ENCODE measurements around the gene MINDY2.
A peak's percentile ranks its signal among the peaks of the same experiment; 100 is the strongest.
"Not testable (repeated sequence)": the region's sequence is repeated elsewhere in the genome, so short reads cannot be mapped to it uniquely, and the experiment has no call there.

MINDY2 gene

GRCh38 chr15:58764468-58764867 is 6.6 kb upstream of the MINDY2 start:
- peaks cover 11% of the 10 kb centered on the region for H3K9me3 Mint-ChIP-seq
- CTCF ChIA-PET, result interaction anchor here (0.6 kb wide), 1 partner anchor 53 kb away, joined by 4 read pairs; no protein-coding TSS in a partner anchor
- peaks cover 22% of the 10 kb centered on the region for H3K27me3 Mint-ChIP-seq
- H3K4me3 Mint-ChIP-seq, result no peak overlapping the region
- H3K36me3 Mint-ChIP-seq, result peaks cover 4% of the 10 kb centered on the region
- H3K27ac Mint-ChIP-seq, result no peak overlapping the region
- peaks cover 4% of the 10 kb centered on the region for H3K4me1 Mint-ChIP-seq
- no peak for DNase-seq

GRCh38 chr15:58766290-58766689 is 4.8 kb upstream of the MINDY2 start:
- Mint-ChIP-seq H3K27ac (no peak overlapping the region), H3K4me3 (no peak overlapping the region), H3K36me3 (peaks cover 4% of the 10 kb centered on the region), H3K4me1 (peaks cover 13% of the 10 kb centered on the region), H3K27me3 (peaks cover 10% of the 10 kb centered on the region), H3K9me3 (peaks cover 11% of the 10 kb centered on the region)
- CTCF ChIA-PET, result no interaction called here
- DNase-seq, result no peak

GRCh38 chr15:58768601-58769004 is 2.5 kb upstream of the MINDY2 start:
- H3K27ac Mint-ChIP-seq, H3K4me3 Mint-ChIP-seq, CTCF ChIA-PET, H3K27me3 Mint-ChIP-seq, DNase-seq, H3K36me3 Mint-ChIP-seq: not testable (repeated sequence)
- Mint-ChIP-seq H3K9me3 (peaks cover 11% of the 10 kb centered on the region), H3K4me1 (peaks cover 16% of the 10 kb centered on the region)

- Mint-ChIP-seq H3K27me3 (peaks cover 6% of the 10 kb centered on the region), H3K4me3 (no peak overlapping the region), H3K27ac (peak overlapping the region; percentile 92), H3K4me1 (peaks cover 16% of the 10 kb centered on the region), H3K9me3 (peaks cover 4% of the 10 kb centered on the region), H3K36me3 (peaks cover 4% of the 10 kb centered on the region)
- DNase-seq, result no peak
- CTCF ChIA-PET, result interaction anchor here (1.4 to 3.2 kb wide), 4 partner anchors 10 to 501 kb away, joined by 5 to 17 read pairs (median 7); partner anchors contain the start of gene ADAM10
Measured at GRCh38 chr15:58770519-58770856, 614 bp upstream of the MINDY2 start.

- CTCF ChIA-PET, result interaction anchor here (0.9 to 3.2 kb wide), 7 partner anchors 11 to 528 kb away, joined by 3 to 17 read pairs (median 6); partner anchors contain the start of gene ADAM10
- no peak overlapping the region for H3K4me3 Mint-ChIP-seq
- no peaks in the 10 kb centered on the region for H3K27me3 Mint-ChIP-seq
- peaks cover 3% of the 10 kb centered on the region for H3K36me3 Mint-ChIP-seq
- DNase-seq, result peak; percentile 38
- H3K27ac Mint-ChIP-seq, result peak overlapping the region; percentile 92
- no peaks in the 10 kb centered on the region for H3K9me3 Mint-ChIP-seq
- peaks cover 16% of the 10 kb centered on the region for H3K4me1 Mint-ChIP-seq
Measured at GRCh38 chr15:58771621-58772250, 634 bp downstream of the MINDY2 start.

- Mint-ChIP-seq H3K4me1 (peaks cover 20% of the 10 kb centered on the region), H3K27me3 (no peaks in the 10 kb centered on the region), H3K36me3 (peaks cover 8% of the 10 kb centered on the region), H3K27ac (no peak overlapping the region), H3K4me3 (no peak overlapping the region), H3K9me3 (no peaks in the 10 kb centered on the region)
- DNase-seq, result no peak
- CTCF ChIA-PET, result interaction anchor here (1.0 to 1.5 kb wide), 3 partner anchors 20 to 756 kb away, joined by 3 to 7 read pairs (median 3); no protein-coding TSS in a partner anchor
Measured at GRCh38 chr15:58773024-58773423, 1.9 kb downstream of the MINDY2 start.

- no peak overlapping the region for H3K27ac Mint-ChIP-seq
- peaks cover 11% of the 10 kb centered on the region for H3K4me1 Mint-ChIP-seq
- no peak overlapping the region for H3K4me3 Mint-ChIP-seq
- H3K27me3 Mint-ChIP-seq, result no peaks in the 10 kb centered on the region
- CTCF ChIA-PET, result no interaction called here
- no peaks in the 10 kb centered on the region for H3K9me3 Mint-ChIP-seq
- peaks cover 12% of the 10 kb centered on the region for H3K36me3 Mint-ChIP-seq
- no peak for DNase-seq
Measured at GRCh38 chr15:58775402-58775801, 4.3 kb downstream of the MINDY2 start.

GRCh38 chr15:58777107-58777506 is 6.0 kb downstream of the MINDY2 start:
- no peak for DNase-seq
- no peak overlapping the region for H3K27ac Mint-ChIP-seq
- CTCF ChIA-PET, result no interaction called here
- no peaks in the 10 kb centered on the region for H3K9me3 Mint-ChIP-seq
- peaks cover 4% of the 10 kb centered on the region for H3K4me1 Mint-ChIP-seq
- H3K27me3 Mint-ChIP-seq, result no peaks in the 10 kb centered on the region
- H3K36me3 Mint-ChIP-seq, result peaks cover 9% of the 10 kb centered on the region
- H3K4me3 Mint-ChIP-seq, result no peak overlapping the region

- Mint-ChIP-seq H3K27ac (no peak overlapping the region), H3K4me1 (peaks cover 4% of the 10 kb centered on the region), H3K4me3 (no peak overlapping the region), H3K36me3 (peaks cover 16% of the 10 kb centered on the region), H3K9me3 (no peaks in the 10 kb centered on the region), H3K27me3 (no peaks in the 10 kb centered on the region)
- CTCF ChIA-PET, result no interaction called here
- DNase-seq, result no peak
Measured at GRCh38 chr15:58779554-58779953, 8.5 kb downstream of the MINDY2 start.

GRCh38 chr15:58785355-58785754 is 14.3 kb downstream of the MINDY2 start:
- Mint-ChIP-seq H3K27ac (no peak overlapping the region), H3K4me3 (no peak overlapping the region), H3K36me3 (peaks cover 11% of the 10 kb centered on the region), H3K4me1 (no peaks in the 10 kb centered on the region), H3K27me3 (no peaks in the 10 kb centered on the region), H3K9me3 (no peaks in the 10 kb centered on the region)
- DNase-seq, result no peak
- CTCF ChIA-PET, result interaction anchor here (0.7 kb wide), 1 partner anchor 1053 kb away, joined by 3 read pairs; no protein-coding TSS in a partner anchor

GRCh38 chr15:58788056-58788710 is 17.1 kb downstream of the MINDY2 start:
- H3K36me3 Mint-ChIP-seq, result peaks cover 26% of the 10 kb centered on the region
- H3K27me3 Mint-ChIP-seq, result no peaks in the 10 kb centered on the region
- no peak overlapping the region for H3K4me3 Mint-ChIP-seq
- DNase-seq, result no peak
- no peaks in the 10 kb centered on the region for H3K9me3 Mint-ChIP-seq
- H3K27ac Mint-ChIP-seq, result no peak overlapping the region
- H3K4me1 Mint-ChIP-seq, result no peaks in the 10 kb centered on the region
- CTCF ChIA-PET, result no interaction called here

GRCh38 chr15:58793862-58794261 is 22.8 kb downstream of the MINDY2 start:
- H3K27ac Mint-ChIP-seq, result no peak overlapping the region
- no peaks in the 10 kb centered on the region for H3K27me3 Mint-ChIP-seq
- H3K4me3 Mint-ChIP-seq, result no peak overlapping the region
- DNase-seq, result no peak
- no peaks in the 10 kb centered on the region for H3K9me3 Mint-ChIP-seq
- H3K36me3 Mint-ChIP-seq, result peaks cover 27% of the 10 kb centered on the region
- CTCF ChIA-PET, result interaction anchor here (0.9 kb wide), 1 partner anchor 13 kb away, joined by 3 read pairs; no protein-coding TSS in a partner anchor
- peaks cover 11% of the 10 kb centered on the region for H3K4me1 Mint-ChIP-seq

GRCh38 chr15:58795825-58796224 is 24.7 kb downstream of the MINDY2 start:
- Mint-ChIP-seq H3K4me3 (no peak overlapping the region), H3K9me3 (no peaks in the 10 kb centered on the region), H3K36me3 (peaks cover 20% of the 10 kb centered on the region), H3K4me1 (peaks cover 20% of the 10 kb centered on the region), H3K27ac (no peak overlapping the region), H3K27me3 (no peaks in the 10 kb centered on the region)
- CTCF ChIA-PET, result no interaction called here
- no peak for DNase-seq

- Mint-ChIP-seq H3K27me3 (no peaks in the 10 kb centered on the region), H3K36me3 (peaks cover 13% of the 10 kb centered on the region), H3K9me3 (no peaks in the 10 kb centered on the region), H3K4me3 (no peak overlapping the region), H3K27ac (no peak overlapping the region), H3K4me1 (peaks cover 20% of the 10 kb centered on the region)
- DNase-seq, result no peak
- CTCF ChIA-PET, result no interaction called here
Measured at GRCh38 chr15:58797505-58797904, 26.4 kb downstream of the MINDY2 start.

- Mint-ChIP-seq H3K27me3 (no peaks in the 10 kb centered on the region), H3K4me3 (no peak overlapping the region), H3K4me1 (peaks cover 6% of the 10 kb centered on the region), H3K9me3 (no peaks in the 10 kb centered on the region), H3K27ac (no peak overlapping the region), H3K36me3 (peaks cover 12% of the 10 kb centered on the region)
- CTCF ChIA-PET, result no interaction called here
- DNase-seq, result no peak
Measured at GRCh38 chr15:58805095-58805494, 34.0 kb downstream of the MINDY2 start.
